ENCODE data around the gene CCDC87. TPM values are rescaled to one million over a fixed set of nuclear protein-coding genes. Genes with fewer than 3 reads are reported as not detected.

Gene CCDC87
- 0.27 and 0.50 TPM in 2 replicates for total RNA-seq

GRCh38 chr11:66592457-66593302 lies at the start of gene CCDC87, which contains the start of gene CCS:
CCDC87 (minus strand) TSS chr11:66593063; CDS start chr11:66593015, 48 bp downstream.
CCS (plus strand) TSS chr11:66593185; CDS start chr11:66593262, 77 bp downstream.

GRCh38 chr11:66638177-66639065 lies 45.6 kb upstream of the CCDC87 start, which contains the start of gene RBM4:
RBM4 (plus strand) TSS chr11:66638703; CDS start chr11:66639712, 1,009 bp downstream.

GRCh38 chr11:66616379-66617154 lies 23.7 kb upstream of the CCDC87 start, which contains the start of gene RBM14:
RBM14 (plus strand) TSS chr11:66616630; CDS start chr11:66616721, 91 bp downstream.

GRCh38 chr11:66568124-66568916 lies 24.5 kb downstream of the CCDC87 start, which contains the start of gene CTSF:
CTSF (minus strand) TSS chr11:66568606; CDS start chr11:66568486, 120 bp downstream.

GRCh38 chr11:66546368-66546965 lies 46.4 kb downstream of the CCDC87 start, which contains the start of gene ACTN3:
ACTN3 (plus strand) TSS chr11:66546903; CDS start chr11:66546938, 35 bp downstream.

GRCh38 chr11:66545701-66546367 lies 47.0 kb downstream of the CCDC87 start, which contains the start of gene ZDHHC24:
ZDHHC24 (minus strand) TSS chr11:66546048; CDS start chr11:66546003, 45 bp downstream.

Small RNAs within 50 kb of the gene (small RNA-seq; reads per million reads assigned to genes)
- not detected for gene RNU4-39P

Other genes with a start within 250 kb of the CCDC87 start
- 48.9 and 61.2 TPM in 2 replicates for gene BRMS1, start 248.0 kb downstream of the CCDC87 start, total RNA-seq
- 20.2 and 29.2 TPM in 2 replicates for gene B4GAT1, start 245.4 kb downstream of the CCDC87 start, total RNA-seq
- 0.27 and 1.0 TPM in 2 replicates for gene SLC29A2, start 221.3 kb downstream of the CCDC87 start, total RNA-seq
- gene NPAS4, start 172.0 kb downstream of the CCDC87 start, total RNA-seq: not detected in 2 replicates
- gene MRPL11, start 154.2 kb downstream of the CCDC87 start, total RNA-seq: 58.7 and 65.2 TPM in 2 replicates
- 3.5 and 5.7 TPM in 2 replicates for gene PELI3, start 126.2 kb downstream of the CCDC87 start, total RNA-seq
- gene DPP3, start 112.6 kb downstream of the CCDC87 start, total RNA-seq: 49.6 and 55.1 TPM in 2 replicates
- gene BBS1, start 82.4 kb downstream of the CCDC87 start, total RNA-seq: 27.9 and 34.2 TPM in 2 replicates
- gene ZDHHC24, start 47.0 kb downstream of the CCDC87 start, total RNA-seq: 8.9 and 12.6 TPM in 2 replicates
- under 0.01 TPM in 1 of 2 replicates, not detected in the other for gene ACTN3, start 46.2 kb downstream of the CCDC87 start, total RNA-seq
- gene CTSF, start 24.5 kb downstream of the CCDC87 start, total RNA-seq: 7.4 and 10.0 TPM in 2 replicates
- 23.8 and 25.4 TPM in 2 replicates for gene CCS, start 122 bp upstream of the CCDC87 start, total RNA-seq
- 40.0 and 55.8 TPM in 2 replicates for gene RBM14, start 23.6 kb upstream of the CCDC87 start, total RNA-seq
- gene RBM4, start 45.6 kb upstream of the CCDC87 start, total RNA-seq: 93.0 and 96.8 TPM in 2 replicates
- 18.2 TPM in 2 replicates for gene RBM4B, start 84.8 kb upstream of the CCDC87 start, total RNA-seq
- gene SPTBN2, start 136.2 kb upstream of the CCDC87 start, total RNA-seq: 37.2 and 40.0 TPM in 2 replicates